Measurements from ENCODE around the gene CRABP2. TPM values are rescaled to one million over a fixed set of nuclear protein-coding genes. Genes with fewer than 3 reads are reported as not detected.

CRABP2 gene
- polyA plus RNA-seq, 1 of the 3 experiments (the other 2 are of a cell fraction): 42.1 TPM

DNA sequence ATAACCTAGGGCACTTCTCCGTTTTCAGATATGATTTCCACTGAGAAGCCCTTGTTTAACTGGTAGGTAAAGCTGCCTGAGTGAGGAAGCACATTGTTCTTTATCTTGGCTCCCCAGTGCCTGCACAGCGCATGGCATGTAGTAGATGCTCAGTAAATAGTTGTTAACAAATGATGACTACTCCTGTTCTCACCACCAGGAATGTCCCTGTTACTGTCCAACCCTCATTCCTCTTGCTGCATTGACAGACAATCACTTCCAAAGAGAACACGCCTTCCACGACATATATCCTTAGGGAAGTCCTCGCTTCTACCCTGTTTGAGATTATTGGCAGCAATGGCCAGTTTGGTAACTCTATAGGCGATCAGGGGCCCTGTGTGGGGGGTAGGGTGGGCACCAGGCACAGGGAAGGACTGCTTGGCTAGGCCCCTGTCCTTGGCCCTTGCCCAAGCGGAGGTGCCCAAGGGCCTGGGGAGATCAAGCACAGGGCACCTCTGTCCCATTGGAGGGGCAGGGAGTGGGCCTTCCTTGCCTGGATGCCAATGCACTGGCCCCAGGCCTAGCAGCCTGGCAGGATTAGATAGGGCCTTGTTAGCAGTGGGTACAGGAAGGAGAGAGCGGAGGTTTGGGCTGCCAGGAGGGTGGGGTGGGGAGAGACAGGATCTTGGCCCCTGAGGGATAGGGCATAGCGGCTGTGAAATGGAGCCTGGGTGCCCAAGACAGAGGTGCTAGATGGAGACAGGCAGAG lies 38.3 kb downstream of the CRABP2 start:
- CTCF ChIA-PET: interaction anchor here (0.6 to 13.1 kb wide), 7 partner anchors 8 to 48 kb away, joined by 3 to 643 read pairs (median 9); partner anchors contain the start of genes HAPLN2 and NES
- Histone ChIP-seq H4K20me1 (ENCODE audit: insufficient read depth) (no peaks in the 10 kb centered on the region), H3K36me3 (replicated peaks in 1 of 2; ENCODE audit: control insufficient read depth in 1 of 2, insufficient read depth in 2 of 2, low read length in 1 of 2) (peaks cover 5 to 8% of the 10 kb centered on the region in 2 experiments), H3K9ac (no peak overlapping the region), H3K4me3 (ENCODE audit: low read depth in 2 of 2, low read length in 1 of 2) (no peak overlapping the region), H3F3A (replicated peaks; ENCODE audit: insufficient read depth) (peaks cover 4% of the 10 kb centered on the region), H3K4me2 (no peak overlapping the region), H3K27me3 (ENCODE audit: insufficient read depth) (no peaks in the 10 kb centered on the region), H2AFZ (ENCODE audit: low read depth) (no peak overlapping the region), H3K79me2 (ENCODE audit: insufficient read depth) (no peaks in the 10 kb centered on the region), H3K9me2 (no peaks in the 10 kb centered on the region), H3K9me3 (no peaks in the 10 kb centered on the region), H3K27ac (ENCODE audit: low read depth in 2 of 2, low read length in 1 of 2) (peak overlapping the region; percentile 11 to 75; a peak in 2 of 4 replicates), H3K4me1 (ENCODE audit: control insufficient read depth in 1 of 2, insufficient read depth in 2 of 2, low read depth in 1 of 2, low read length in 1 of 2) (peaks cover 24 to 46% of the 10 kb centered on the region in 2 experiments; a peak in 3 of 4 replicates)
- no peak for DNase-seq
- POLR2A ChIA-PET: interaction anchor here (0.6 to 2.1 kb wide), 2 partner anchors 10 to 52 kb away, joined by 3 to 18 read pairs; partner anchors contain the start of gene NES
- TF ChIP-seq, protein P1, sequence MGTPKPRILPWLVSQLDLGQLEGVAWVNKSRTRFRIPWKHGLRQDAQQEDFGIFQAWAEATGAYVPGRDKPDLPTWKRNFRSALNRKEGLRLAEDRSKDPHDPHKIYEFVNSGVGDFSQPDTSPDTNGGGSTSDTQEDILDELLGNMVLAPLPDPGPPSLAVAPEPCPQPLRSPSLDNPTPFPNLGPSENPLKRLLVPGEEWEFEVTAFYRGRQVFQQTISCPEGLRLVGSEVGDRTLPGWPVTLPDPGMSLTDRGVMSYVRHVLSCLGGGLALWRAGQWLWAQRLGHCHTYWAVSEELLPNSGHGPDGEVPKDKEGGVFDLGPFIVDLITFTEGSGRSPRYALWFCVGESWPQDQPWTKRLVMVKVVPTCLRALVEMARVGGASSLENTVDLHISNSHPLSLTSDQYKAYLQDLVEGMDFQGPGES (IDR thresholded peaks at IDR 0.05; ENCODE audit: low read depth, low read length): no peak
- no peak for TF ChIP-seq YY1 (IDR thresholded peaks at IDR 0.05; ENCODE audit: low read depth)
- no peak for TF ChIP-seq SIN3A (IDR thresholded peaks at IDR 0.05; ENCODE audit: borderline replicate concordance, low read depth, low read length)
- no peak for TF ChIP-seq MEF2A (IDR thresholded peaks at IDR 0.05; ENCODE audit: borderline replicate concordance, low read depth)
- 95% methylated on average over 9 of the region's 9 CpGs for WGBS (ENCODE audit: low lambda C conversion rate)

DNA sequence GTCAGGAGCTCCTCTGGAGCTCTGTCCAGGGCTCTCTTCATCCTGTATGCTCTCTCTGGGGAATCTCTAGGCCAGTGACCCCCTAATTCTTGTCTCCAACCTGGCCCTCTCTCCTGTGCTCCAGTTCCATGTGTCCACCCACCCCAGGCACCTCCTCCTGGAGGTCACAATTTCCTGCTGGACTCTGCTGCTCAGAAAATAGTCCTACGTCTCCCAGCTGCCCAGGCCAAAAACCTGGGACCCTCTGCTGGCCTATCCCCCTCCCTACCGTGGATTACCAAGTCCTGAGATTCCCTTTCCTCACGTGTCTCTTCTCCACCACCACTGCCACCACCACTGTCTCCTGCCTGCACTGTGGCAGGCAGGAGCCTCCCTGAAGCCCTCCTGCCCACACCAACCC lies 39.8 kb downstream of the CRABP2 start:
- Histone ChIP-seq H3K9me3 (no peaks in the 10 kb centered on the region), H3F3A (replicated peaks; ENCODE audit: insufficient read depth) (peaks cover 12% of the 10 kb centered on the region), H3K9me2 (no peaks in the 10 kb centered on the region), H3K36me3 (replicated peaks in 1 of 2; ENCODE audit: control insufficient read depth in 1 of 2, insufficient read depth in 2 of 2, low read length in 1 of 2) (no peaks in the 10 kb centered on the region), H3K9ac (no peak overlapping the region), H3K79me2 (ENCODE audit: insufficient read depth) (no peaks in the 10 kb centered on the region), H3K4me3 (ENCODE audit: low read depth in 2 of 2, low read length in 1 of 2) (no peak overlapping the region), H3K27ac (ENCODE audit: low read depth in 2 of 2, low read length in 1 of 2) (no peak overlapping the region), H2AFZ (ENCODE audit: low read depth) (no peak overlapping the region), H3K4me2 (no peak overlapping the region), H3K4me1 (ENCODE audit: control insufficient read depth in 1 of 2, insufficient read depth in 2 of 2, low read depth in 1 of 2, low read length in 1 of 2) (peaks cover 38 to 55% of the 10 kb centered on the region in 2 experiments; a peak in 3 of 4 replicates), H3K27me3 (ENCODE audit: insufficient read depth) (no peaks in the 10 kb centered on the region), H4K20me1 (ENCODE audit: insufficient read depth) (no peaks in the 10 kb centered on the region)
- ChIA-PET POLR2A (interaction anchor here (2.3 kb wide), 1 partner anchor 11 kb away, joined by 14 read pairs; the partner anchor contains the start of gene NES), CTCF (interaction anchor here (0.8 to 13.1 kb wide), 6 partner anchors 8 to 74 kb away, joined by 3 to 682 read pairs (median 6); partner anchors contain the start of genes HAPLN2, NAXE and NES)
- no peak for TF ChIP-seq EP300 (IDR thresholded peaks at IDR 0.05; ENCODE audit: borderline replicate concordance in 1 of 2, low read depth in 1 of 2, low read length in 1 of 2)
- no peak for TF ChIP-seq GATA2 (CRISPR knock-in tag; IDR thresholded peaks at IDR 0.05)
- no peak for TF ChIP-seq SIN3A (IDR thresholded peaks at IDR 0.05; ENCODE audit: borderline replicate concordance, low read depth, low read length)
- no peak for TF ChIP-seq RCOR1 (IDR thresholded peaks at IDR 0.05; ENCODE audit: low read length)
- TF ChIP-seq, protein P2, sequence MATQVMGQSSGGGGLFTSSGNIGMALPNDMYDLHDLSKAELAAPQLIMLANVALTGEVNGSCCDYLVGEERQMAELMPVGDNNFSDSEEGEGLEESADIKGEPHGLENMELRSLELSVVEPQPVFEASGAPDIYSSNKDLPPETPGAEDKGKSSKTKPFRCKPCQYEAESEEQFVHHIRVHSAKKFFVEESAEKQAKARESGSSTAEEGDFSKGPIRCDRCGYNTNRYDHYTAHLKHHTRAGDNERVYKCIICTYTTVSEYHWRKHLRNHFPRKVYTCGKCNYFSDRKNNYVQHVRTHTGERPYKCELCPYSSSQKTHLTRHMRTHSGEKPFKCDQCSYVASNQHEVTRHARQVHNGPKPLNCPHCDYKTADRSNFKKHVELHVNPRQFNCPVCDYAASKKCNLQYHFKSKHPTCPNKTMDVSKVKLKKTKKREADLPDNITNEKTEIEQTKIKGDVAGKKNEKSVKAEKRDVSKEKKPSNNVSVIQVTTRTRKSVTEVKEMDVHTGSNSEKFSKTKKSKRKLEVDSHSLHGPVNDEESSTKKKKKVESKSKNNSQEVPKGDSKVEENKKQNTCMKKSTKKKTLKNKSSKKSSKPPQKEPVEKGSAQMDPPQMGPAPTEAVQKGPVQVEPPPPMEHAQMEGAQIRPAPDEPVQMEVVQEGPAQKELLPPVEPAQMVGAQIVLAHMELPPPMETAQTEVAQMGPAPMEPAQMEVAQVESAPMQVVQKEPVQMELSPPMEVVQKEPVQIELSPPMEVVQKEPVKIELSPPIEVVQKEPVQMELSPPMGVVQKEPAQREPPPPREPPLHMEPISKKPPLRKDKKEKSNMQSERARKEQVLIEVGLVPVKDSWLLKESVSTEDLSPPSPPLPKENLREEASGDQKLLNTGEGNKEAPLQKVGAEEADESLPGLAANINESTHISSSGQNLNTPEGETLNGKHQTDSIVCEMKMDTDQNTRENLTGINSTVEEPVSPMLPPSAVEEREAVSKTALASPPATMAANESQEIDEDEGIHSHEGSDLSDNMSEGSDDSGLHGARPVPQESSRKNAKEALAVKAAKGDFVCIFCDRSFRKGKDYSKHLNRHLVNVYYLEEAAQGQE (IDR thresholded peaks at IDR 0.05; ENCODE audit: low read depth, low read length): no peak
- no peak for TF ChIP-seq FOXM1 (IDR thresholded peaks at IDR 0.05; ENCODE audit: low read depth)
- TF ChIP-seq GABPA (IDR thresholded peaks at IDR 0.05; ENCODE audit: low read depth): no peak
- no peak for TF ChIP-seq RFX5 (IDR thresholded peaks at IDR 0.05; ENCODE audit: low read length)
- TF ChIP-seq, protein P3, sequence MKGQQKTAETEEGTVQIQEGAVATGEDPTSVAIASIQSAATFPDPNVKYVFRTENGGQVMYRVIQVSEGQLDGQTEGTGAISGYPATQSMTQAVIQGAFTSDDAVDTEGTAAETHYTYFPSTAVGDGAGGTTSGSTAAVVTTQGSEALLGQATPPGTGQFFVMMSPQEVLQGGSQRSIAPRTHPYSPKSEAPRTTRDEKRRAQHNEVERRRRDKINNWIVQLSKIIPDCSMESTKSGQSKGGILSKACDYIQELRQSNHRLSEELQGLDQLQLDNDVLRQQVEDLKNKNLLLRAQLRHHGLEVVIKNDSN (IDR thresholded peaks at IDR 0.05; ENCODE audit: borderline replicate concordance, low read depth): no peak
- no peak for TF ChIP-seq ELF1 (IDR thresholded peaks at IDR 0.05)
- 85% methylated on average over 3 of the region's 3 CpGs for WGBS (ENCODE audit: low lambda C conversion rate)
- no peak for DNase-seq

Measured in SK-N-SH (cell line).